Neural progenitor cell (in vitro differentiated cells): Measurements from ENCODE around the gene FZD8. TPM values are rescaled to one million over a fixed set of nuclear protein-coding genes. Genes with fewer than 3 reads are reported as not detected.

Experiments
- DNase-seq: peaks from one replicate; pipeline ENCODE4 v3.0.0-alpha.2; 2016; ENCODE audit warnings: low spot score
- H2AFZ ChIP-seq: fragments of 200-600 bp; sonication (generic); replicated peaks from 2 replicates; pipeline ENCODE4 v1.6.1; 2016; ENCODE audit warnings: antibody characterized with exemption
- H3F3A ChIP-seq: fragments of 200-600 bp; sonication (generic); 2 replicates; pipeline ENCODE4 v1.6.1; 2016; ENCODE audit warnings: antibody characterized with exemption, low read depth
- H3K27ac ChIP-seq: fragments of 200-600 bp; sonication (generic); 2 replicates; pipeline ENCODE4 v1.5.1; 2016; ENCODE audit warnings: mild to moderate bottlenecking
- H3K27me3 ChIP-seq: fragments of 200-600 bp; sonication (generic); 2 replicates; pipeline ENCODE4 v1.6.1; 2016; ENCODE audit warnings: mild to moderate bottlenecking, moderate library complexity
- H3K36me3 ChIP-seq: fragments of 200-600 bp; sonication (generic); 2 replicates; pipeline ENCODE4 v1.5.1; 2016
- H3K4me1 ChIP-seq: fragments of 200-600 bp; sonication (generic); 2 replicates; pipeline ENCODE4 v1.6.1; 2016; ENCODE audit warnings: mixed run types
- H3K4me2 ChIP-seq: fragments of 200-600 bp; sonication (generic); 2 replicates; pipeline ENCODE4 v1.6.1; 2016
- H3K4me3 ChIP-seq: fragments of 200-600 bp; sonication (generic); 2 replicates; pipeline ENCODE4 v1.5.1; 2016
- H3K79me2 ChIP-seq: fragments of 200-600 bp; sonication (generic); 2 replicates; pipeline ENCODE4 v1.6.1; 2016; ENCODE audit warnings: low read depth
- H3K9ac ChIP-seq: fragments of 200-600 bp; sonication (generic); 2 replicates; pipeline ENCODE4 v1.6.1; 2016
- H3K9me3 ChIP-seq: fragments of 200-600 bp; sonication (generic); 2 replicates; pipeline ENCODE4 v1.5.1; 2016; ENCODE audit warnings: low read depth
- H4K20me1 ChIP-seq: fragments of 200-600 bp; sonication (generic); 2 replicates; pipeline ENCODE4 v1.6.1; 2016; ENCODE audit warnings: low read depth
- H3K27ac Mint-ChIP-seq: 3 replicates; pipeline ENCODE4 v1.8.0; 2021; ENCODE audit warnings: mixed read lengths
- H3K27me3 Mint-ChIP-seq: 2 replicates; pipeline ENCODE4 v1.8.0; 2022; ENCODE audit warnings: low read depth, mild to moderate bottlenecking, inconsistent platforms, moderate library complexity, mixed read lengths; ENCODE audit not compliant: insufficient read depth
- H3K36me3 Mint-ChIP-seq: 3 replicates; pipeline ENCODE4 v1.8.0; 2021; ENCODE audit warnings: mixed read lengths
- H3K4me1 Mint-ChIP-seq: 3 replicates; pipeline ENCODE4 v1.8.0; 2021; ENCODE audit warnings: mixed read lengths
- H3K4me3 Mint-ChIP-seq: 3 replicates; pipeline ENCODE4 v1.8.0; 2021; ENCODE audit warnings: mild to moderate bottlenecking, moderate library complexity, mixed read lengths
- H3K9me3 Mint-ChIP-seq: 3 replicates; pipeline ENCODE4 v1.8.0; 2020; ENCODE audit warnings: mixed read lengths
- EZH2 ChIP-seq: fragments of 200-600 bp; sonication (generic); IDR thresholded peaks from 2 replicates; pipeline ENCODE4 v1.6.1; 2017; ENCODE audit warnings: antibody characterized with exemption, mild to moderate bottlenecking, moderate library complexity
- EZH2phosphoT487 ChIP-seq: fragments of 200-600 bp; sonication (generic); IDR thresholded peaks from 2 replicates; pipeline ENCODE4 v1.6.1; 2017; ENCODE audit warnings: antibody characterized with exemption
- total RNA-seq: library from RNA; depleted of rRNA; stranded (reverse); fragments of >200 nt; gene quantifications from 2 replicates; pipeline ENCODE4 v1.2.3, GENCODE V29; 2015; ENCODE audit warnings: low replicate concordance
- TF ChIP-seq, protein P1 (sequence below): fragments of 200-600 bp; sonication (generic); IDR thresholded peaks from 2 replicates; pipeline ENCODE4 v1.5.1; 2017; ENCODE audit warnings: antibody characterized with exemption, mild to moderate bottlenecking

The FZD8 gene
- total RNA-seq, 1 donor from 2014 or later, result 5.0 TPM

DNA sequence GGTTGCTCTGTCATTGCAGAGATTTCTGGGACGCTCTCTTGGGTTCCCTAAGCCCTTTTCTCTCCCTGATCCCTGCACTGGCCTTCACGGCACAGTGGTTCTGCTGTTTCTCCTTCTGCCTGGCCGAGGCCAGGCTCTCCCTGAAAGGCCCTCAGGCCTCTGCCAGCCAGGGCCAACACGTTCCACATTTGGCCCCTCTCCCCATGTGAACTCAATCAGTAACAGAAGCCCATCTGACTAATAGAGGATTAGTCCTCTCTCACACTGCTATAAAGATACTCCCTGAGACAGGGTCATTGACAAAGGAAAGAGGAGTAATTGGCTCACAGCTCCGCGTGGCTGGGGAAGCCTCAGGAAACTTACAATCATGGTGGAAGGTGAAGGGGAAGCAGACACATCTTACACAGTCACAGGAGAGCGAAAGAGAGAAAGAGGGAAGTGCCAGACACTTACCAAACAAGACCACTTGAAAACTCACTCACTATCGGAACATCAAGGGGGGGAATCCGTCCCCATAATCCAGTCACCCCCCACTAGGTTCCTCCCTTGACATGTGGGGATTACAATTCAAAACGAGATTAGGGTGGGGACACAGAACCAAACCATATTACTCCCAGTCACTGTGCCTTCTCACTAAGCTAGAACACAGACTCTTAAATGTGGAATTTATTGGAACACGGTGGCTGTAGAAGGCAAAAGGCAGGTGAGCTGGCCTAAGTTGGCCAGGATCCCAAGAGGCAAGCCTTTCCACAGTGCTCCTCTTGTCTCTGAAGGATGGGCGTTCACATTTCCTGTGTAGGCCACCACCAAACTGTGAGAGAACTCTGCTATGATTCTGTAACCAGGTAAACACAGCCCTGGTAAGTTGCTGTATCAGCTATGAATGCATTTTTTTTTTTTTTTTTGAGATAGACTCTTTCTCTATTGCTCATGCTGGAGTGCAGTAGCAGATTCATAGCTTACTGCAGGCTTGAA lies 8.8 kb downstream of the FZD8 start:
- peaks cover 2% of the 10 kb centered on the region for H3K9me3 Mint-ChIP-seq
- peak; percentile 23 for DNase-seq
- Histone ChIP-seq H3F3A (peaks cover 51% of the 10 kb centered on the region), H3K27me3 (no peaks in the 10 kb centered on the region), H3K4me2 (no peak overlapping the region), H3K9me3 (no peaks in the 10 kb centered on the region), H4K20me1 (peaks cover 16% of the 10 kb centered on the region), H3K27ac (no peak overlapping the region), H3K4me3 (no peak overlapping the region), H3K9ac (no peak overlapping the region), H3K79me2 (no peaks in the 10 kb centered on the region), H3K4me1 (peaks cover 42% of the 10 kb centered on the region), H3K36me3 (no peaks in the 10 kb centered on the region), H2AFZ (no peak overlapping the region)
- H3K27me3 Mint-ChIP-seq, result peaks cover 5% of the 10 kb centered on the region
- no peak overlapping the region for H3K27ac Mint-ChIP-seq
- H3K4me1 Mint-ChIP-seq, result peaks cover 34% of the 10 kb centered on the region
- H3K36me3 Mint-ChIP-seq, result no peaks in the 10 kb centered on the region
- TF ChIP-seq EZH2phosphoT487, result no peak
- TF ChIP-seq, protein P1, sequence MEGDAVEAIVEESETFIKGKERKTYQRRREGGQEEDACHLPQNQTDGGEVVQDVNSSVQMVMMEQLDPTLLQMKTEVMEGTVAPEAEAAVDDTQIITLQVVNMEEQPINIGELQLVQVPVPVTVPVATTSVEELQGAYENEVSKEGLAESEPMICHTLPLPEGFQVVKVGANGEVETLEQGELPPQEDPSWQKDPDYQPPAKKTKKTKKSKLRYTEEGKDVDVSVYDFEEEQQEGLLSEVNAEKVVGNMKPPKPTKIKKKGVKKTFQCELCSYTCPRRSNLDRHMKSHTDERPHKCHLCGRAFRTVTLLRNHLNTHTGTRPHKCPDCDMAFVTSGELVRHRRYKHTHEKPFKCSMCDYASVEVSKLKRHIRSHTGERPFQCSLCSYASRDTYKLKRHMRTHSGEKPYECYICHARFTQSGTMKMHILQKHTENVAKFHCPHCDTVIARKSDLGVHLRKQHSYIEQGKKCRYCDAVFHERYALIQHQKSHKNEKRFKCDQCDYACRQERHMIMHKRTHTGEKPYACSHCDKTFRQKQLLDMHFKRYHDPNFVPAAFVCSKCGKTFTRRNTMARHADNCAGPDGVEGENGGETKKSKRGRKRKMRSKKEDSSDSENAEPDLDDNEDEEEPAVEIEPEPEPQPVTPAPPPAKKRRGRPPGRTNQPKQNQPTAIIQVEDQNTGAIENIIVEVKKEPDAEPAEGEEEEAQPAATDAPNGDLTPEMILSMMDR, result no peak
- TF ChIP-seq EZH2, result no peak
- H3K4me3 Mint-ChIP-seq, result no peak overlapping the region

DNA sequence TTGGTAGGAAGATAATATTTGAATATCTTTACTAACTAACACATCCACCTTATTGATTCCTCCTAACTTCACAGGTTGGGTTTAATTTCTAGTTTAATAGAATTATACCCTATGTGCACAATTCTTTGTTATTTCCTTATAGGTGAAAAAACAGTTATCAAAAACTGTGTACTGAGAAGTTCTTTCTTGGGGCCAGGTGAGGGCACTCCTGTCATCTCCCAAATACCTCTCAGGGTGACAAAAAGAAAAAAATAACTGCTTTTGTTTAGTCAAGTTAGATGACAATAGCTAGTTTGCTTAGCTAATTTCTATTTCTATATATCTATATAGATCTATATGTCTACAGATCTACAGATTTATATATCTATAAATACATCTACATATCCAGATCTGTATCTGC lies 10.1 kb downstream of the FZD8 start:
- Histone ChIP-seq H3K4me3 (no peak overlapping the region), H3F3A (peaks cover 38% of the 10 kb centered on the region), H3K9me3 (no peaks in the 10 kb centered on the region), H3K79me2 (no peaks in the 10 kb centered on the region), H3K27me3 (no peaks in the 10 kb centered on the region), H3K4me1 (peaks cover 32% of the 10 kb centered on the region), H2AFZ (no peak overlapping the region), H3K9ac (no peak overlapping the region), H4K20me1 (peaks cover 6% of the 10 kb centered on the region), H3K27ac (no peak overlapping the region), H3K36me3 (no peaks in the 10 kb centered on the region), H3K4me2 (no peak overlapping the region)
- Mint-ChIP-seq H3K9me3 (peaks cover 4% of the 10 kb centered on the region), H3K4me3 (no peak overlapping the region), H3K4me1 (peaks cover 24% of the 10 kb centered on the region), H3K27ac (no peak overlapping the region), H3K27me3 (peaks cover 2% of the 10 kb centered on the region), H3K36me3 (no peaks in the 10 kb centered on the region)
- DNase-seq, result no peak
- TF ChIP-seq, protein P1, result peak; percentile 39
- TF ChIP-seq EZH2 (no peak), EZH2phosphoT487 (no peak)

DNA sequence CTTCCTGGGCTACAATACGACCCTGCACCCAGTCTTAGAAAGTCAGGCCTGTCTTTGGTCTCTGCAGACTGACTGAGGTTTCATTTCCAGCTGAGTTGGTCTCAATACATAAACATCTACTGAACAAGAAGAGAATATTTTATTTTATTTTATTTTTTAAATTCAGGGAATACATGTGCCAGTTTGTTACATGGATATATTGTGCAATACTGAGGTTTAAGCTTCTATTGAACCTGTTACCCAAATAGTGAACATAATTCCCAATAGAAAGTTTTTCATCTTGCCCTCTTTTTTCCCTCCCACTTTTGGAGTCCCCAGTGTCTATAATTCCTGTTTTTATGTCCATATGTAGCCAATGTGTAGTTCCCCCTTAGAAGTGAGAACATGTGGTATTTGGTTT lies 10.7 kb downstream of the FZD8 start:
- H3K9me3 Mint-ChIP-seq, result peaks cover 4% of the 10 kb centered on the region
- Histone ChIP-seq H3K36me3 (no peaks in the 10 kb centered on the region), H3K79me2 (no peaks in the 10 kb centered on the region), H3K27ac (no peak overlapping the region), H3K9ac (no peak overlapping the region), H2AFZ (no peak overlapping the region), H3K4me1 (peaks cover 31% of the 10 kb centered on the region), H3F3A (peaks cover 32% of the 10 kb centered on the region), H3K4me2 (no peak overlapping the region), H3K4me3 (no peak overlapping the region), H3K27me3 (no peaks in the 10 kb centered on the region), H3K9me3 (no peaks in the 10 kb centered on the region), H4K20me1 (no peaks in the 10 kb centered on the region)
- H3K36me3 Mint-ChIP-seq, result no peaks in the 10 kb centered on the region
- H3K27me3 Mint-ChIP-seq, result peaks cover 2% of the 10 kb centered on the region
- no peak overlapping the region for H3K27ac Mint-ChIP-seq
- no peak for TF ChIP-seq EZH2phosphoT487
- TF ChIP-seq, protein P1, result no peak
- TF ChIP-seq EZH2, result no peak
- H3K4me1 Mint-ChIP-seq, result peaks cover 17% of the 10 kb centered on the region
- DNase-seq, result no peak
- H3K4me3 Mint-ChIP-seq, result no peak overlapping the region
